IPS-18a (cell line): ENCODE measurements around the gene S100A13.
A peak's percentile ranks its signal among the peaks of the same experiment; 100 is the strongest.

ENCODE experiments used
- H3K27ac ChIP-seq: one replicate; pipeline ENCODE4 v1.5.1; 2013; ENCODE audit warnings: low read length
- H3K27me3 ChIP-seq: one replicate; pipeline ENCODE4 v1.6.1; 2013; ENCODE audit warnings: mild to moderate bottlenecking, low read length; ENCODE audit not compliant: control insufficient read depth, insufficient read depth
- H3K36me3 ChIP-seq: one replicate; pipeline ENCODE4 v1.6.1; 2013; ENCODE audit warnings: low read depth, low read length; ENCODE audit not compliant: control insufficient read depth
- H3K4me1 ChIP-seq: one replicate; pipeline ENCODE4 v1.6.1; 2013; ENCODE audit warnings: low read depth, low read length; ENCODE audit not compliant: control insufficient read depth
- H3K4me3 ChIP-seq: one replicate; pipeline ENCODE4 v1.5.1; 2013; ENCODE audit warnings: low read length
- H3K9ac ChIP-seq: one replicate; pipeline ENCODE4 v1.6.1; 2013; ENCODE audit warnings: mild to moderate bottlenecking, low read length, moderate library complexity
- H3K9me3 ChIP-seq: one replicate; pipeline ENCODE4 v1.6.1; 2013; ENCODE audit warnings: low read depth, low read length; ENCODE audit not compliant: control insufficient read depth

Gene S100A13

GRCh38 chr1:153619171-153619570 lies 8.1 kb downstream of the S100A13 start:
- Histone ChIP-seq H3K4me3 (no peak overlapping the region), H3K27ac (no peak overlapping the region), H3K27me3 (no peaks in the 10 kb centered on the region), H3K4me1 (peaks cover 11% of the 10 kb centered on the region), H3K36me3 (peaks cover 9% of the 10 kb centered on the region), H3K9ac (no peak overlapping the region), H3K9me3 (no peaks in the 10 kb centered on the region)

- Histone ChIP-seq H3K9ac (no peak overlapping the region), H3K9me3 (no peaks in the 10 kb centered on the region), H3K27ac (no peak overlapping the region), H3K36me3 (peaks cover 9% of the 10 kb centered on the region), H3K27me3 (no peaks in the 10 kb centered on the region), H3K4me3 (no peak overlapping the region), H3K4me1 (peaks cover 8% of the 10 kb centered on the region)
Observed at GRCh38 chr1:153617663-153618062, 9.6 kb downstream of the S100A13 start.

- Histone ChIP-seq H3K4me3 (no peak overlapping the region), H3K4me1 (peaks cover 14% of the 10 kb centered on the region), H3K9ac (no peak overlapping the region), H3K36me3 (peaks cover 5% of the 10 kb centered on the region), H3K9me3 (no peaks in the 10 kb centered on the region), H3K27me3 (no peaks in the 10 kb centered on the region), H3K27ac (no peak overlapping the region)
Observed at GRCh38 chr1:153616917-153617311, 10.4 kb downstream of the S100A13 start.

GRCh38 chr1:153616144-153616916 lies 11.0 kb downstream of the S100A13 start, which contains the start of gene S100A14:
Gene S100A14 (minus strand): TSS chr1:153616325. CDS start chr1:153615858, 467 bp downstream.
- Histone ChIP-seq H3K27me3 (no peaks in the 10 kb centered on the region), H3K27ac (no peak within 1 kb of the TSS), H3K36me3 (peaks cover 5% of the 10 kb centered on the region), H3K4me3 (no peak within 1 kb of the TSS), H3K9me3 (no peaks in the 10 kb centered on the region), H3K9ac (no peak within 1 kb of the TSS), H3K4me1 (peaks cover 14% of the 10 kb centered on the region)

- no peaks in the 10 kb centered on the region for H3K9me3 ChIP-seq
- peaks cover 5% of the 10 kb centered on the region for H3K36me3 ChIP-seq
- no peak overlapping the region for H3K4me3 ChIP-seq
- H3K9ac ChIP-seq, result no peak overlapping the region
- H3K27me3 ChIP-seq, result no peaks in the 10 kb centered on the region
- H3K27ac ChIP-seq, result no peak overlapping the region
- peaks cover 14% of the 10 kb centered on the region for H3K4me1 ChIP-seq
Observed at GRCh38 chr1:153615406-153615805, 11.9 kb downstream of the S100A13 start.

- Histone ChIP-seq H3K9ac (no peak overlapping the region), H3K4me3 (no peak overlapping the region), H3K36me3 (peaks cover 5% of the 10 kb centered on the region), H3K27me3 (no peaks in the 10 kb centered on the region), H3K4me1 (peaks cover 14% of the 10 kb centered on the region), H3K27ac (no peak overlapping the region), H3K9me3 (no peaks in the 10 kb centered on the region)
Observed at GRCh38 chr1:153614906-153615305, 12.4 kb downstream of the S100A13 start.

- Histone ChIP-seq H3K4me3 (no peak overlapping the region), H3K4me1 (peaks cover 17% of the 10 kb centered on the region)
Observed at GRCh38 chr1:153614189-153614900, 13.0 kb downstream of the S100A13 start.

GRCh38 chr1:153613406-153613805 lies 13.9 kb downstream of the S100A13 start:
- no peaks in the 10 kb centered on the region for H3K9me3 ChIP-seq
- no peak overlapping the region for H3K27ac ChIP-seq
- no peaks in the 10 kb centered on the region for H3K27me3 ChIP-seq
- no peak overlapping the region for H3K9ac ChIP-seq
- no peaks in the 10 kb centered on the region for H3K36me3 ChIP-seq
- H3K4me1 ChIP-seq, result peaks cover 27% of the 10 kb centered on the region
- no peak overlapping the region for H3K4me3 ChIP-seq

More at GRCh38 chr1:153614189-153614900, 13.0 kb downstream of the S100A13 start:
- Histone ChIP-seq H3K36me3 (peaks cover 5% of the 10 kb centered on the region), H3K27me3 (no peaks in the 10 kb centered on the region), H3K27ac (no peak overlapping the region), H3K9ac (no peak overlapping the region), H3K9me3 (no peaks in the 10 kb centered on the region)

GRCh38 chr1:153612755-153613331 lies 14.5 kb downstream of the S100A13 start, which contains the start of gene S100A16:
Gene S100A16 (minus strand): TSS chr1:153613137. CDS start chr1:153608151, 4,986 bp downstream.
- Histone ChIP-seq H3K27me3 (no peaks in the 10 kb centered on the region), H3K9ac (peak within 1 kb of the TSS; percentile 6), H3K36me3 (no peaks in the 10 kb centered on the region), H3K4me3 (peak within 1 kb of the TSS; percentile 48), H3K9me3 (no peaks in the 10 kb centered on the region), H3K27ac (no peak within 1 kb of the TSS), H3K4me1 (peaks cover 28% of the 10 kb centered on the region)

- Histone ChIP-seq H3K4me1 (peaks cover 28% of the 10 kb centered on the region), H3K9ac (peak overlapping the region; percentile 6)
Observed at GRCh38 chr1:153612111-153612754, 15.1 kb downstream of the S100A13 start.

GRCh38 chr1:153611356-153611755 lies 15.9 kb downstream of the S100A13 start:
- no peaks in the 10 kb centered on the region for H3K36me3 ChIP-seq
- H3K27me3 ChIP-seq, result no peaks in the 10 kb centered on the region
- no peak overlapping the region for H3K9ac ChIP-seq
- H3K27ac ChIP-seq, result no peak overlapping the region
- peaks cover 28% of the 10 kb centered on the region for H3K4me1 ChIP-seq
- no peak overlapping the region for H3K4me3 ChIP-seq
- no peaks in the 10 kb centered on the region for H3K9me3 ChIP-seq

More at GRCh38 chr1:153612111-153612754, 15.1 kb downstream of the S100A13 start:
- Histone ChIP-seq H3K36me3 (no peaks in the 10 kb centered on the region), H3K4me3 (peak overlapping the region; percentile 48), H3K27ac (no peak overlapping the region), H3K27me3 (no peaks in the 10 kb centered on the region), H3K9me3 (no peaks in the 10 kb centered on the region)
